Natural killer cell (primary cell): ENCODE data around the gene CPA2. TPM values are rescaled to one million over a fixed set of nuclear protein-coding genes. Genes with fewer than 3 reads are reported as not detected.

ENCODE experiments used
- ATAC-seq, 3 donors: fragments of 150-1000 bp in 2 of 3; fragments of 200-7000 bp in 1 of 3; cut with Tn5 transposase; 1 replicate in 1 of 3; 2 replicates in 2 of 3; pipeline ENCODE4 v1.10.0; 2021; ENCODE audit warnings: mild to moderate bottlenecking in 2 of 3, moderate library complexity in 2 of 3
- DNase-seq, 2 donors: peaks; one replicate each; pipeline versions ENCODE4 v3.0.0 to v3.0.0-alpha.2; 2013 to 2021; ENCODE audit warnings: mixed read lengths in 1 of 2
- H3K27ac ChIP-seq: one replicate; pipeline ENCODE4 v1.5.1; 2013; ENCODE audit warnings: mild to moderate bottlenecking, low read length
- H3K27me3 ChIP-seq: one replicate; pipeline ENCODE4 v1.6.1; 2013; ENCODE audit warnings: low read length; ENCODE audit not compliant: control insufficient read depth, insufficient read depth
- H3K36me3 ChIP-seq: one replicate; pipeline ENCODE4 v1.6.1; 2013; ENCODE audit warnings: low read length; ENCODE audit not compliant: control insufficient read depth, insufficient read depth
- H3K4me1 ChIP-seq: one replicate; pipeline ENCODE4 v1.6.1; 2013; ENCODE audit warnings: low read length; ENCODE audit not compliant: control insufficient read depth, insufficient read depth
- H3K4me3 ChIP-seq: one replicate; pipeline ENCODE4 v1.5.1; 2013; ENCODE audit warnings: low read length
- H3K9me3 ChIP-seq: one replicate; pipeline ENCODE4 v1.6.1; 2013; ENCODE audit warnings: low read length; ENCODE audit not compliant: control insufficient read depth, insufficient read depth
- H3K27ac Mint-ChIP-seq, 2 donors: one replicate each; pipeline ENCODE4 v1.8.0; 2022; ENCODE audit warnings: mild to moderate bottlenecking in 2 of 2, mixed read lengths in 2 of 2, moderate library complexity in 1 of 2
- H3K27me3 Mint-ChIP-seq, 2 donors: one replicate each; pipeline ENCODE4 v1.8.0; 2022; ENCODE audit warnings: low read depth in 2 of 2, mixed read lengths in 2 of 2
- H3K36me3 Mint-ChIP-seq: one replicate; pipeline ENCODE4 v1.8.0; 2022; ENCODE audit warnings: mixed read lengths
- H3K4me1 Mint-ChIP-seq, 2 donors: one replicate each; pipeline ENCODE4 v1.8.0; 2022; ENCODE audit warnings: mixed read lengths in 2 of 2
- H3K4me3 Mint-ChIP-seq: one replicate; pipeline ENCODE4 v1.8.0; 2022; ENCODE audit warnings: mild to moderate bottlenecking, moderate library complexity, mixed read lengths
- H3K9me3 Mint-ChIP-seq, 2 donors: one replicate each; pipeline ENCODE4 v1.8.0; 2022; ENCODE audit warnings: mixed read lengths in 2 of 2
- CTCF ChIP-seq: fragments of 200-600 bp; IDR thresholded peaks from one replicate; pipeline ENCODE4 v1.8.0; 2022; ENCODE audit warnings: antibody characterized with exemption
- WGBS: methylation state at CpG from one replicate; pipeline ENCODE4 v1.1.7; 2013; ENCODE audit warnings: missing lambda C conversion rate; ENCODE audit not compliant: insufficient coverage; 5-methylcytosine and 5-hydroxymethylcytosine counted together
- intact Hi-C: fragments of 100-400 bp; cut with micrococcal nuclease; formaldehyde crosslinking; loops from one replicate; pipeline ENCODE4 v1.14.2; 2022
- total RNA-seq, 4 donors: library from RNA; stranded (reverse); fragments of 120-200 nt in 1 of 4; gene quantifications; one replicate each; pipeline versions ENCODE4 v1.2.3 to v1.2.4, GENCODE V29; 2013 to 2022

CPA2 gene
- total RNA-seq, 3 donors from 2014 or later (not counting 1 experiment from before 2014, with no cell fraction given): not detected

- ATAC-seq (no peak), DNase-seq (no peak)
- H3K9me3 ChIP-seq: no peaks in the 10 kb centered on the region
- Mint-ChIP-seq H3K27me3 (peaks cover 0 to 2% of the 10 kb centered on the region in 2 donors), H3K36me3 (no peaks in the 10 kb centered on the region), H3K4me3 (no peak overlapping the region), H3K4me1 (no peaks in the 10 kb centered on the region), H3K9me3 (no peaks in the 10 kb centered on the region), H3K27ac (no peak overlapping the region)
- no peak for TF ChIP-seq CTCF
- no peak overlapping the region for H3K27ac ChIP-seq
- no peaks in the 10 kb centered on the region for H3K36me3 ChIP-seq
- H3K4me1 ChIP-seq: no peaks in the 10 kb centered on the region
- 90% methylated on average over 7 of the region's 7 CpGs for WGBS
- no peak overlapping the region for H3K4me3 ChIP-seq
- H3K27me3 ChIP-seq: no peaks in the 10 kb centered on the region
- intact Hi-C loops: no loop called here
Measured at GRCh38 chr7:130322615-130323014, 56.0 kb downstream of the CPA2 start.

- DNase-seq (no peak), ATAC-seq (no peak)
- no peak overlapping the region for H3K4me3 Mint-ChIP-seq
- WGBS: 87% methylated on average over 10 of the region's 10 CpGs
- no peaks in the 10 kb centered on the region for H3K27me3 Mint-ChIP-seq
- intact Hi-C loops: no loop called here
- no peaks in the 10 kb centered on the region for H3K9me3 ChIP-seq
- no peak overlapping the region for H3K27ac Mint-ChIP-seq
- no peaks in the 10 kb centered on the region for H3K4me1 ChIP-seq
- no peaks in the 10 kb centered on the region for H3K9me3 Mint-ChIP-seq
- no peaks in the 10 kb centered on the region for H3K4me1 Mint-ChIP-seq
- TF ChIP-seq CTCF: no peak
- no peaks in the 10 kb centered on the region for H3K36me3 ChIP-seq
- no peak overlapping the region for H3K4me3 ChIP-seq
- no peak overlapping the region for H3K27ac ChIP-seq
- no peaks in the 10 kb centered on the region for H3K27me3 ChIP-seq
- H3K36me3 Mint-ChIP-seq: no peaks in the 10 kb centered on the region
Measured at GRCh38 chr7:130324306-130324943, 57.8 kb downstream of the CPA2 start.

- Histone ChIP-seq H3K4me1 (no peaks in the 10 kb centered on the region), H3K27ac (no peak overlapping the region)
- H3K27ac Mint-ChIP-seq: no peak overlapping the region
Measured at GRCh38 chr7:130329681-130330080, 63.0 kb downstream of the CPA2 start.

More at GRCh38 chr7:130329681-130330080, 63.0 kb downstream of the CPA2 start:
- Mint-ChIP-seq H3K27me3 (no peaks in the 10 kb centered on the region), H3K9me3 (no peaks in the 10 kb centered on the region), H3K36me3 (no peaks in the 10 kb centered on the region), H3K4me1 (no peaks in the 10 kb centered on the region), H3K4me3 (no peak overlapping the region)
- Histone ChIP-seq H3K27me3 (no peaks in the 10 kb centered on the region), H3K9me3 (no peaks in the 10 kb centered on the region), H3K4me3 (no peak overlapping the region), H3K36me3 (no peaks in the 10 kb centered on the region)
- no peak for TF ChIP-seq CTCF
- ATAC-seq: no peak
- intact Hi-C loops: no loop called here
- no peak for DNase-seq
- 100% methylated on average over 1 of the region's 3 CpGs for WGBS
